Prostate gland (tissue), 2 donors: ENCODE measurements around the gene IL36RN. TPM values are rescaled to one million over a fixed set of nuclear protein-coding genes. Genes with fewer than 3 reads are reported as not detected.

Source experiments
- DNase-seq: peaks from one replicate; pipeline ENCODE4 v3.0.0-alpha.2; 2019; ENCODE audit warnings: low spot score
- H3K27ac ChIP-seq, 2 donors: fragments of 200-600 bp; sonication (generic); 2 replicates each; pipeline ENCODE4 v1.5.1; 2017 to 2019
- H3K27me3 ChIP-seq: fragments of 200-600 bp; sonication (generic); replicated peaks from 2 replicates; pipeline ENCODE4 v1.5.1; 2019; ENCODE audit not compliant: insufficient read depth
- H3K36me3 ChIP-seq, 2 donors: fragments of 200-600 bp; sonication (generic); 1 replicate in 1 of 2; 2 replicates in 1 of 2; pipeline versions ENCODE4 v1.5.1 to v1.8.1; 2017 to 2019
- H3K4me1 ChIP-seq: fragments of 200-600 bp; sonication (generic); replicated peaks from 2 replicates; pipeline ENCODE4 v1.5.1; 2019
- H3K4me3 ChIP-seq, 2 donors: fragments of 200-600 bp; sonication (generic); 2 replicates each; pipeline ENCODE4 v1.5.1; 2017 to 2019
- H3K9me3 ChIP-seq: fragments of 200-600 bp; sonication (generic); 2 replicates; pipeline ENCODE4 v1.5.1; 2017
- POLR2A ChIP-seq: fragments of 450-650 bp; IDR thresholded peaks from one replicate; pipeline ENCODE4 v1.6.1; 2016; ENCODE audit warnings: antibody characterized with exemption, mild to moderate bottlenecking
- POLR2AphosphoS5 ChIP-seq: sonication (generic); formaldehyde crosslinking; IDR thresholded peaks from one replicate; pipeline ENCODE4 v1.6.1; 2017; ENCODE audit warnings: antibody characterized with exemption
- WGBS: methylation state at CpG from one replicate; pipeline ENCODE4 v1.1.5; 2018; 5-methylcytosine and 5-hydroxymethylcytosine counted together
- intact Hi-C: fragments of 100-400 bp; cut with DNase I; formaldehyde crosslinking; loops from one replicate; pipeline ENCODE4 v1.14.2; 2022
- total RNA-seq, 2 donors: library from RNA; depleted of rRNA; stranded (reverse); fragments of >200 nt; gene quantifications; one replicate each; pipeline ENCODE4 v1.1.0, GENCODE V29; 2016
- TF ChIP-seq, protein P1 (sequence below), 4 experiments: fragments of 200-600 bp in 2 of 4; fragments of 450-650 bp in 2 of 4; sonication (generic) in 2 of 4; IDR thresholded peaks; 1 replicate in 3 of 4; 2 replicates in 1 of 4; pipeline ENCODE4 v1.5.1; 2016 to 2019; ENCODE audit warnings: antibody characterized with exemption in 4 of 4, mild to moderate bottlenecking in 2 of 4, moderate library complexity in 2 of 4

Gene IL36RN
- total RNA-seq, 2 donors from 2014 or later = not detected

DNA sequence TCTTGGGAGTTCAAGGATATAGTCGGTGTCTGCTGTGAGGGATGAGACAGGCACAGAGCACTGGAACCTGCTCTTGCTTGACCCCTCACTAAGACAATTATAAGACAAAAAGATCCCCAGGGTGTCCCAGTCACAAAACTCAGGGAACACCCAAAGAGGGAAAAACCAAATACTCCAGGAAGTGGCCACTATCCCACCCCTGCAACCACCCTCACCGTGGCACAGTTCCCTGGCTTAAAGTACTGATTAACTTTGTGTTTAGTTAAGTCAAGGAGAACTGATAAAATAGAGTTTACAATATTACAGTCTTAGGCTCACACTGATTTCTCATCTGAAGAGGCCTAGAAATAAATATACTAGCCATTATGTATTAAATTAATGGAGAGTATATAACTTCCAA lies 19.8 kb upstream of the IL36RN start:
- Histone ChIP-seq H3K27me3 (no peaks in the 10 kb centered on the region), H3K4me3 (no peak overlapping the region), H3K36me3 (no peaks in the 10 kb centered on the region), H3K9me3 (no peaks in the 10 kb centered on the region), H3K4me1 (no peaks in the 10 kb centered on the region), H3K27ac (no peak overlapping the region)
- 77% methylated on average over 2 of the region's 2 CpGs for WGBS
- TF ChIP-seq POLR2A = no peak
- TF ChIP-seq POLR2AphosphoS5 = no peak
- TF ChIP-seq, protein P1, sequence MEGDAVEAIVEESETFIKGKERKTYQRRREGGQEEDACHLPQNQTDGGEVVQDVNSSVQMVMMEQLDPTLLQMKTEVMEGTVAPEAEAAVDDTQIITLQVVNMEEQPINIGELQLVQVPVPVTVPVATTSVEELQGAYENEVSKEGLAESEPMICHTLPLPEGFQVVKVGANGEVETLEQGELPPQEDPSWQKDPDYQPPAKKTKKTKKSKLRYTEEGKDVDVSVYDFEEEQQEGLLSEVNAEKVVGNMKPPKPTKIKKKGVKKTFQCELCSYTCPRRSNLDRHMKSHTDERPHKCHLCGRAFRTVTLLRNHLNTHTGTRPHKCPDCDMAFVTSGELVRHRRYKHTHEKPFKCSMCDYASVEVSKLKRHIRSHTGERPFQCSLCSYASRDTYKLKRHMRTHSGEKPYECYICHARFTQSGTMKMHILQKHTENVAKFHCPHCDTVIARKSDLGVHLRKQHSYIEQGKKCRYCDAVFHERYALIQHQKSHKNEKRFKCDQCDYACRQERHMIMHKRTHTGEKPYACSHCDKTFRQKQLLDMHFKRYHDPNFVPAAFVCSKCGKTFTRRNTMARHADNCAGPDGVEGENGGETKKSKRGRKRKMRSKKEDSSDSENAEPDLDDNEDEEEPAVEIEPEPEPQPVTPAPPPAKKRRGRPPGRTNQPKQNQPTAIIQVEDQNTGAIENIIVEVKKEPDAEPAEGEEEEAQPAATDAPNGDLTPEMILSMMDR (IDR thresholded peaks at IDR 0.05) = no peak
- intact Hi-C loops = no loop called here
- DNase-seq = no peak

DNA sequence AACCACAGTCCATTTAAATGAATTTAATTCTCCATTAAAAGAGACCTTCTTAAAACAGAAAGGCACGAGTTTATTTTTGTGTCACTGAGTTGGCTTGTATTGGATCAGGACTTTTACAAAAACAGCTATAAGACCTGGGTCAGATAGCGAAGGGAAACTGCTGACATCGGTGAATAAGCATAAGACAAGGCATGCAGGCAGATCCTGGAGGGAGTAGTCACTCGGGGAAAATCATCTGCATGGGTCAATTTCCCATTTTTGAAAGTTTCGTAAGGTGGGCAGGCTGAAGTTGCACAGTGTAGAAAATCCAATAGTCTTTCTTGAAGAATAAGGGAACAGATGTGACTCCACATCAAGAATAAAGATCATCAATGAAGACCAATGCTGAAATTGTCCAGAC lies 19.3 kb upstream of the IL36RN start:
- no peak for TF ChIP-seq POLR2AphosphoS5
- TF ChIP-seq, protein P1 (IDR thresholded peaks at IDR 0.05) = no peak
- TF ChIP-seq POLR2A = no peak
- intact Hi-C loops = no loop called here

DNA sequence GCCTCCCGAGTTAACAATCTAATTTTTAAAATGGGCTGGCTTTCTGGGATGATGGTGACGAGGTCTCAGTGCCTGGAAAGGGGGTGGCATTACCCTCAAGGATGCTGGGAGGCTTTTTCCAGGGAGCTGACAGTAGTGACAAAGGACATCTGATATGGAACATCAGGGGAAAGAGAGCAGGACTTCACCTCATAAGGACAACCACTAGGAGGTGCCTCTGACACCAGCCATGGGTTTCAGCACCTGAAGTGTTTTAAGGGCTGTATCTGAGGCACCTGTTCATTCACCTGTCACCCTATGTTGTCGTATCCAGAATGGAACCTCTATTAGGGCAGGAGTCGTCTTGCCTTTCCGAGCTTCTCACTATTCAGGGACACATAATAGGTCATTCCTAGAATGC lies 17.1 kb upstream of the IL36RN start:
- 58% methylated on average over 5 of the region's 5 CpGs for WGBS
- no peaks in the 10 kb centered on the region for H3K9me3 ChIP-seq
- intact Hi-C loops = no loop called here
- H3K4me1 ChIP-seq = no peaks in the 10 kb centered on the region
- H3K36me3 ChIP-seq = no peaks in the 10 kb centered on the region
- no peak for DNase-seq
- TF ChIP-seq POLR2A (no peak), POLR2AphosphoS5 (no peak)
- TF ChIP-seq, protein P1 (IDR thresholded peaks at IDR 0.05) = no peak
- no peak overlapping the region for H3K27ac ChIP-seq
- no peak overlapping the region for H3K4me3 ChIP-seq
- no peaks in the 10 kb centered on the region for H3K27me3 ChIP-seq

More for the DNA sequence above, 19.3 kb upstream of the IL36RN start:
- Histone ChIP-seq H3K27me3 (no peaks in the 10 kb centered on the region), H3K36me3 (no peaks in the 10 kb centered on the region), H3K4me1 (no peaks in the 10 kb centered on the region), H3K9me3 (no peaks in the 10 kb centered on the region), H3K4me3 (no peak overlapping the region), H3K27ac (no peak overlapping the region)
- WGBS = 64% methylated on average over 5 of the region's 5 CpGs
- DNase-seq = no peak

DNA sequence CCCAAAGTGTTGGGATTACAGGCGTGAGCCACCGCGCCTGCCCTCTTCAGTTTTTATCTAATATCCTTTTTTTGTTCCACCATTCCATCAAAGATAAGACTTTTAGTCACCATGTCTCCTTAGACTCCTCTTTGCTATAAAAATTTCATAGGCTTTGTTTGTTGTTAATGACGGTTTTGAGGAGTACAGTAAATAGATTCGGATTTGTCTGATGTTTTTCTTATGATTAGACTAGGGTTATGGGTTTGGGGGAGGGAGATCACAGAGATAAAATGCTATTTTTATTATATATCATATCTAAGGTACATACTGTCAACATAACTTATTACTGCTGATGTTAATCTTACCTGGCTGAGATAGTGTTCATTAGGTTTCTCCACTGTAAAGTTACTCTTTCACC lies 12.5 kb upstream of the IL36RN start:
- no peaks in the 10 kb centered on the region for H3K9me3 ChIP-seq
- no peaks in the 10 kb centered on the region for H3K36me3 ChIP-seq
- H3K27me3 ChIP-seq = no peaks in the 10 kb centered on the region
- H3K4me3 ChIP-seq = no peak overlapping the region
- no peaks in the 10 kb centered on the region for H3K4me1 ChIP-seq
- 52% methylated on average over 5 of the region's 5 CpGs for WGBS
- H3K27ac ChIP-seq = no peak overlapping the region
- no peak for TF ChIP-seq POLR2AphosphoS5
- TF ChIP-seq, protein P1 (IDR thresholded peaks at IDR 0.05) = no peak
- DNase-seq = no peak
- intact Hi-C loops = no loop called here

DNA sequence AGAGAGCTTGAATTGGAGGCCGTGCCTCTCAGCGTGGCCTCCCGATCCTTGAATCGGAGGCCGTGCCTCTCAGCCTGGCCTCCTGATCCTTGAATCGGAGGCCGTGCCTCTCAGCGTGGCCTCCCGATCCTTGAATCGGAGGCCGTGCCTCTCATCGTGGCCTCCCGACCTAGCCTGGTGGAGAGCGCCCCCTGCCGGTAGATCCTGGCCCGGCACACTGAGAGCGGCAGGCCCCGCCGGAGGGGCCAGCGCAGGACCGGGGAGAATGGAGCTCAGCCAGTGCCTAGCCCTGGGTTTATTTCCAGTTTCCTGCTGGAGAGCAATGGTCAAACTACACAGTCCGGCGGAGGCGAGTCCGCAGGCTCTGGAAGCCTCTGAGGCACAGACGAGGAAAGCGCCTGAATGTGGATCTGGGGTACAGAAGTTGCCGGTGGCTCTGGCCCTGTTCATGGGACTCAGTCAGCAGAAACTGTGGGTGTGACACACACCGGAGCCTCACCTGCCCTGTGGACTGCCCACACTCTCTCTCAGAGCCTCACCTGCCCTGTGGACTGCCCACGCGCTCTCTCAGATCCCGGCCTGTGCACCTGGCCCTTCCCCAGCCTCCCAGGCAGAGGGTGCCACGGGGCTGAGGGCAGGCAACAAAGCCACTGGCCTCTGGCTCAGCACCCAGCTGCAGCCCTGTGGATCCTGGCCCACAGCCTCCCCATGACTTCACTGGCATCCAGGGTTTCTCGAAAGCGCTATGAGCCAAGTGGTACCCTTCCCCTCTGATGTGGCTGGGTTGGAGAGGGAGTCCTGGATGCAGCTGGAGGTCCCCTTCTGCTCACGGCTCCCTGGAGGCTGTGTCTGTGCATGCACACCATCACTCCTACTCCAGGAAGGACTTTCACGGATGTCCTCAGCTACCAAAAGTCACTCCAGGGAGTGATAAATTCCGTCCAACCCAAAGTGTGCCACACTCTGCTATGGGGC lies 7.8 kb upstream of the IL36RN start:
- 95% methylated on average over 37 of the region's 38 CpGs for WGBS
- no peak for DNase-seq
- intact Hi-C loops = no loop called here
- no peak for TF ChIP-seq POLR2A
- no peak for TF ChIP-seq POLR2AphosphoS5
- TF ChIP-seq, protein P1 (IDR thresholded peaks at IDR 0.05) = no peak
- Histone ChIP-seq H3K4me3 (no peak overlapping the region), H3K27me3 (no peaks in the 10 kb centered on the region), H3K27ac (no peak overlapping the region), H3K9me3 (no peaks in the 10 kb centered on the region), H3K36me3 (no peaks in the 10 kb centered on the region), H3K4me1 (no peaks in the 10 kb centered on the region)
